Neuron (in vitro differentiated cells): ENCODE results near the gene MAP2K5.
A peak's percentile ranks its signal among the peaks of the same experiment; 100 is the strongest.

ENCODE experiments used
- H2AFZ ChIP-seq: one replicate; pipeline ENCODE4 v1.6.1; 2013; ENCODE audit warnings: low read depth, mild to moderate bottlenecking, inconsistent platforms, low read length, moderate library complexity
- H3K27me3 ChIP-seq: one replicate; pipeline ENCODE4 v1.6.1; 2013; ENCODE audit warnings: low read length; ENCODE audit not compliant: insufficient read depth
- H3K36me3 ChIP-seq: one replicate; pipeline ENCODE4 v1.6.1; 2013; ENCODE audit warnings: low read length; ENCODE audit not compliant: insufficient read depth
- H3K4me1 ChIP-seq: one replicate; pipeline ENCODE4 v1.6.1; 2013; ENCODE audit warnings: low read length; ENCODE audit not compliant: insufficient read depth
- H3K4me3 ChIP-seq: 2 replicates; pipeline ENCODE4 v1.5.1; 2013; ENCODE audit warnings: mild to moderate bottlenecking, low read length, moderate library complexity
- H3K9me3 ChIP-seq: one replicate; pipeline ENCODE4 v1.6.1; 2013; ENCODE audit warnings: low read length

Gene MAP2K5

DNA sequence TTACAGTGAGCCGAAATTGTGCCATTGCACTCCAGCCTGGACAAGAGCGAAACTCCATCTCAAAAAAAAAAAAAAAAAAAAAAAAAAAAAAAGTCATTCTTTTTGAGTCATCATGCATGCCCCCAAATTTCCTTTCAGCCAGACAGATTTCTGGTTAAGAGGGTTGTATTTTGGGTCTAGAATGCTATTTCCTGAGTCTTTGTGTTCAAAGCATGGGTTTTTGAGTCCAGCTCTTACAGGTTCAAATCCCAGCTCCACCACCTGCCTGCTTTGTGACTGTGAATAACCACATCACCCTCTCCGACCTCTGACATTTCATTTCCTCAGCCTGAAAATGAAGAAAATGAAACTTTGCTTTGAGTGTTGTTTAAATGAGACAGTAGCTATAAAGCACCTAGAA is 30.9 kb upstream of the MAP2K5 start:
- Histone ChIP-seq H3K9me3 (no peaks in the 10 kb centered on the region), H2AFZ (no peak overlapping the region), H3K4me3 (no peak overlapping the region), H3K27me3 (no peaks in the 10 kb centered on the region), H3K4me1 (no peaks in the 10 kb centered on the region), H3K36me3 (no peaks in the 10 kb centered on the region)

GRCh38 chr15:67512140-67512539 is 30.4 kb upstream of the MAP2K5 start:
- Histone ChIP-seq H3K9me3 (no peaks in the 10 kb centered on the region), H3K4me1 (no peaks in the 10 kb centered on the region), H3K27me3 (no peaks in the 10 kb centered on the region), H2AFZ (no peak overlapping the region), H3K36me3 (no peaks in the 10 kb centered on the region), H3K4me3 (no peak overlapping the region)

DNA sequence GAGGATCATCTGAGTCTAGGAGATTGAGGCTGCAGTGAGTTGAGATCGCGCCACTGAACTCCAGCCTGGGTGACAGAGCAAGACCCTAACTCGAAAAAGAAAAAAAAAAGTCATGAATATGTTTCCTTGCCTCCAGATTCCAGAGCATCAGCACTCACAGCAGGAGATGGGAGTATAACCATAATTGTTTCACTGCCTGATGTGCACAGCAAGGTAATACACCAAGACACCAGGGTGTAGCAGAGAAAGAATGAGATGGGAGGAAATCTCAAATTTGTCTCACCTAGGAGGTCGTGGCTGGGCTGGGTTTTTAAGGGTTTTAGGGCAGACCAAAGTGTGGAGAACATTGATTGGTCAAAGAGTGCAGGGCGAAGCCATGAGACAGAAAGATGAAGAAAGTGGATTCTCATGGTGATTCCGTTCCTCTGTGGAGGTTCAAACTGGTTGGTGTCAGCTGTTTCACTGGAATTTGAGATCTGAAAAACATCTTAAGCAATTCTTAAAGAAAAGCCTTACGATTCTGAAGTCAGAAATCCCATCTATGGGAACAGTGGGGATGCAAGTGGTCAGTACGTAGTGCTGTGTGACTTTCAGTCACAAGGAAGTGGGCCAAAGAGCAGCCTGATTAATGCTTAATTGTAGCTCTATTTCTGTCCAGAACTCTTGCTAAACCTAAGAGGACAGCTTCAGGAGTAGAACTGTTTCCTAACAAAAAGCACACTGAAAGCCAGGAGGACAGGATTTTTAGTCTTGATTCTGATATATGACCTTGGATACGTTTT is 29.4 kb upstream of the MAP2K5 start:
- Histone ChIP-seq H3K36me3 (no peaks in the 10 kb centered on the region), H3K4me3 (no peak overlapping the region), H3K9me3 (no peaks in the 10 kb centered on the region), H3K27me3 (no peaks in the 10 kb centered on the region), H2AFZ (no peak overlapping the region), H3K4me1 (no peaks in the 10 kb centered on the region)

- Histone ChIP-seq H2AFZ (no peak overlapping the region), H3K4me3 (no peak overlapping the region), H3K27me3 (no peaks in the 10 kb centered on the region), H3K4me1 (no peaks in the 10 kb centered on the region), H3K36me3 (no peaks in the 10 kb centered on the region), H3K9me3 (no peaks in the 10 kb centered on the region)
Measured at GRCh38 chr15:67515090-67515489, 27.4 kb upstream of the MAP2K5 start.

DNA sequence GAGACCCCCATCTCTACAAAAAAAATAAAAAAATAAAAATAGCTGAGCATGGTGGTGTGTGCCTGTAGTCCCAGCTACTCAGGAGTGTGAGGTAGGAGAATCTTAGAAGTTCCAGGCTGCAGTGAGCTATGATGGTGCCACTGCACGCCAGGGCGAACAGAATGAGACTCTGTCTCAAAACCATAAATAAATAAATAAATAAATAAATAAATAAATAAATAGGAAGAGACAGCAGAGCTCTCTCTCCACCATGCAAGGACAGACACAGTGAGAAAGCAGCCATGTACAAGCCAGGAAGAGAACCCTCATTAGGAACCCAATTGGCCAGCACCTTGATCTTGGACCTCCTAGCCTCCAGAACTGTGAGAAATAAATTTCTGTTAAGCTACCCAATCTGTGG is 26.9 kb upstream of the MAP2K5 start:
- Histone ChIP-seq H3K9me3 (no peaks in the 10 kb centered on the region), H3K4me1 (no peaks in the 10 kb centered on the region), H3K36me3 (no peaks in the 10 kb centered on the region), H2AFZ (no peak overlapping the region), H3K4me3 (no peak overlapping the region), H3K27me3 (no peaks in the 10 kb centered on the region)

DNA sequence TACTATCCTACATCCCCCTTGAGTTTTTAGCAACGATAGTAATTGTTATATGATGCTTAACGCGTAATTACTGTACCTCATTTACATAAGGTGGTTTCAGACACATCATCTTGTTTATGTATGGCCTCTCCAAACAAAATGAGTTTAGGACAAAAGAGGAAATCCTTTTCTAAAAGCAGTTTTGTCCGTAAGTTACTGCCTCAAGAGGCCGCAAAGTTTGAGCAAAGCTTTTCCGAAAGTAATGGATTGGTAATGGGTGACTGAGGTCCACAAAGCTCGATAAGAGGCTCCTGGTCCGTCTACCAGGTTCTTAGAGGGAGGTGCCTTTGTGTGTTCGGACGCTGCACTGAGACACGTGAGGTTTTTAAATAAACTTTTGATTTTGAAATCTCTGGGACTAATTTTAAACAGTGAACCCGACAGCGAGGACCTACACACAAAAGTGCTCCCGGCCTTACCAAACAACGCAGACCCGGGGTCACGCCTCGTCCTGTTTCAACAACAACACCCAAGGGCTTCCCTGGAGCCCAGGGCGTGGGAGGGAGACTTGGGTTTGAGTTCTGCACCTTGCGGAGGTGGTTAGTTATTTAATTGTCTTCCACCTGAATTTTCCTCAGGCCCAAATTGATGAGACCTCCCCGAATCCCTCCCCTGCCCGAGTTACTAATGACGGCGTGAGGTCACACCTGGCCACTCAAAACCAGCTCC is 22.0 kb upstream of the MAP2K5 start:
- H3K9me3 ChIP-seq: no peaks in the 10 kb centered on the region
- H2AFZ ChIP-seq: no peak overlapping the region
- no peaks in the 10 kb centered on the region for H3K36me3 ChIP-seq
- no peaks in the 10 kb centered on the region for H3K27me3 ChIP-seq
- peak overlapping the region; percentile 57 for H3K4me3 ChIP-seq
- H3K4me1 ChIP-seq: peaks cover 16% of the 10 kb centered on the region

- peaks cover 16% of the 10 kb centered on the region for H3K4me1 ChIP-seq
- H3K4me3 ChIP-seq: peak within 1 kb of the TSS; percentile 57
- H3K36me3 ChIP-seq: no peaks in the 10 kb centered on the region
Measured at GRCh38 chr15:67521029-67521782, 21.3 kb upstream of the MAP2K5 start, which contains the start of gene C15orf61. C15orf61 (plus strand) TSS chr15:67521131; CDS start chr15:67521249, 118 bp downstream.

DNA sequence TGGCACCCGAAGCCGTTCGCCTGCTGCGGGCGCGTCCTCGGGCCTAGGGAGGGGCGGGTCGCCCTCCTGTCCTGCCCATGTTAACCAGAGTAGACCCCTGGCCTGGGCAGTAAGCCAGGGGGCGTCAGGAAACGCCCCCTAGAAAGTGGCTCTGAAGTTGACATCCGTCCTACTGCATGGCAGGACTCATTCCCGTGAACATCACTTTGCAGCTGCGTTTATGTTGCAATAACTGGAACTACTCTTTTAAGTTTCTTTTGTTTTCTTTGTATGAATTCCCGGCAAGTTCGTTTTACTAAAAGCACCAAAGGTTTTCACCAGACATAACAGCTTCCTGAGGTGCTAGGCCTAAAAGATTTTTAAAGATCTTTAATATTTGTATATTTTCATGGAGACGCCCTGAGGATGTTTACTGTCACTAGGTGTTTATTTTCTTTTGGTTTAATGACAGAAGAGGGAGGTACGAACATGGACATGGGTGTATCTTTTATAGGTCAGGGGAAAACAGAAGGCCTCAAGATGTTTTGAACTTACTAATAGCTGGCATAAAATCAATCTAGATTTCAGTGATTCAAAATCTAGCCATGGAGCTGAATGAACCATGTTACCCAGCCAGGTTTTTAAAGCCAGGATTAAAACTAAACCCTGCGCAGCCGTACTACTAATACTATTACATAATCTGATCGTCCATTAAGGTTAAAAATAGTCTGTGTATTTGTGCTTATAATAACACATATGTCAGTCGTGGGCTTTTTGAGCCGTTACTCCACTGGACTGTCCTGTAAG is 20.5 kb upstream of the MAP2K5 start:
- H3K9me3 ChIP-seq: no peaks in the 10 kb centered on the region
- H3K4me1 ChIP-seq: peaks cover 16% of the 10 kb centered on the region
- H2AFZ ChIP-seq: peak overlapping the region; percentile 38
- no peaks in the 10 kb centered on the region for H3K27me3 ChIP-seq
- no peaks in the 10 kb centered on the region for H3K36me3 ChIP-seq
- peak overlapping the region; percentile 57 for H3K4me3 ChIP-seq

More at GRCh38 chr15:67521029-67521782, 21.3 kb upstream of the MAP2K5 start, which contains the start of gene C15orf61:
- H3K9me3 ChIP-seq: no peaks in the 10 kb centered on the region
- H2AFZ ChIP-seq: peak within 1 kb of the TSS; percentile 38
- H3K27me3 ChIP-seq: no peaks in the 10 kb centered on the region

GRCh38 chr15:67523330-67523729 is 19.2 kb upstream of the MAP2K5 start:
- H3K27me3 ChIP-seq: no peaks in the 10 kb centered on the region
- H3K4me1 ChIP-seq: peaks cover 16% of the 10 kb centered on the region
- H3K4me3 ChIP-seq: no peak overlapping the region
- no peak overlapping the region for H2AFZ ChIP-seq
- no peaks in the 10 kb centered on the region for H3K9me3 ChIP-seq
- no peaks in the 10 kb centered on the region for H3K36me3 ChIP-seq

DNA sequence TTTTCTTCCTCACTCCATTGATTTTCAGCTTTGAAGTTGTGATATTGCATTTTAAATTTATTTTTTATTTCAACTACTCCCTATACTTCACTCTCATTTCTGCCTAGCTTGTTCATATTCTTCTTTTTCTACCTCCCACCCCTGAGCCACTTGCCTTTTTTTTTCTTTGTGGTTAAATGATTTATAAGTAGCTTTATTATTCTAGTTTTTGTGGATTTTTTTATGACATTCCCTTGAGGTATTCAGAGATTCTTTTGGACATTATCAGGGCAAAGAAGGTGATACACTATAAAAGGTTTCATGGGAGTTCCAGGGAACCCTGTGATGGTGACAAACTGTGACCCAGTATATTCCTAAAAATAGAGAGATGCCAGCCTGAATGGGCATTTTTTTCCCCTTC is 18.3 kb upstream of the MAP2K5 start:
- Histone ChIP-seq H3K4me1 (peaks cover 16% of the 10 kb centered on the region), H3K36me3 (no peaks in the 10 kb centered on the region), H3K4me3 (no peak overlapping the region), H3K27me3 (no peaks in the 10 kb centered on the region), H3K9me3 (no peaks in the 10 kb centered on the region), H2AFZ (no peak overlapping the region)

- no peak overlapping the region for H3K4me3 ChIP-seq
- no peaks in the 10 kb centered on the region for H3K36me3 ChIP-seq
- H2AFZ ChIP-seq: no peak overlapping the region
- no peaks in the 10 kb centered on the region for H3K27me3 ChIP-seq
- no peaks in the 10 kb centered on the region for H3K9me3 ChIP-seq
- H3K4me1 ChIP-seq: no peaks in the 10 kb centered on the region
Measured at GRCh38 chr15:67528513-67528912, 14.0 kb upstream of the MAP2K5 start.

DNA sequence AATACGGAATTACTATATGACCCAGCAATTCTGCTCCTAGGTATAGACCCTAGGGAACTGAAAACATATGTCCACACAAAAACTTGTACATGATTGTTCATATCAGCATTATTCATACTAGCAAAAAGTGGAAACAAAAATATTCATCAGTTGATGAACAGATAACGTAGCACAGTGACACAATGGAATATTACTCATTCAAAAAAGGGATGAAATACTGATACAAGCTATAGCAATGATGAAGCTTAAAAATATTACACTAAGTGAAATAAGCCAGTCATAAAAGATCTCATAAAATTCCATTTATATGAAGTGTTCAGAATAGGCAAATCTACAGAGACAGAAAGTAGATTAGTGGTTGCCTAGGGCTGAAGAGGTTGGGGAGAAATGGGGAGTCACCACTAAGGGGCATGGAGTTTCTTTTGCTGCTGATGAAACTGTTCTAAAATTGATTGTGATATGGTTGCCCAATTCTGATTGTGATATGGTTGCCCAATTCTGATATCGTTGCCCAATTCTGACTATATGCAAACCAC is 11.1 kb upstream of the MAP2K5 start:
- H3K27me3 ChIP-seq: no peaks in the 10 kb centered on the region
- no peaks in the 10 kb centered on the region for H3K36me3 ChIP-seq
- no peak overlapping the region for H3K4me3 ChIP-seq
- no peaks in the 10 kb centered on the region for H3K4me1 ChIP-seq
- H3K9me3 ChIP-seq: no peaks in the 10 kb centered on the region
- H2AFZ ChIP-seq: no peak overlapping the region
